OCI-LY7 (cell line): ENCODE data around the gene TOX3. TPM values are rescaled to one million over a fixed set of nuclear protein-coding genes. Genes with fewer than 3 reads are reported as not detected.

Experiments used
- BruUV-seq: library from RNA; stranded (reverse); fragments of 400-500 nt; replicated peaks from 2 replicates; lab custom pipeline; 2021; lab: Mats Ljungman, UMichigan
- CTCF ChIA-PET: fragments of 300-600 bp; sonication (Branson Sonifier 250); formaldehyde crosslinking; loops from one replicate; lab custom pipeline; 2022; ENCODE audit warnings: antibody characterized with exemption; ENCODE audit not compliant: unreplicated experiment; lab: Charles Lee
- POLR2A ChIA-PET: fragments of 300-600 bp; sonication (Branson Sonifier 250); formaldehyde crosslinking; loops from one replicate; lab custom pipeline; 2022; ENCODE audit warnings: antibody characterized with exemption; lab: Charles Lee
- DNase-seq: peaks from one replicate; pipeline ENCODE4 v3.0.0-alpha.2; 2015; ENCODE audit warnings: low spot score
- H2AFZ ChIP-seq: fragments of 200-600 bp; sonication (generic), shearing (Covaris generic); 2 replicates; pipeline ENCODE4 v1.6.1; 2014; ENCODE audit warnings: mild to moderate bottlenecking, antibody characterized with exemption, low read length, moderate library complexity
- H3K27ac ChIP-seq: fragments of 200-600 bp; sonication (generic); 2 replicates; pipeline ENCODE4 v1.5.1; 2014; ENCODE audit warnings: mixed run types, low read depth, mild to moderate bottlenecking, moderate library complexity, low read length, inconsistent platforms; ENCODE audit not compliant: poor library complexity, severe bottlenecking
- H3K36me3 ChIP-seq: fragments of 200-600 bp; sonication (generic); 2 replicates; pipeline ENCODE4 v1.6.1; 2014; ENCODE audit warnings: mild to moderate bottlenecking, antibody characterized with exemption, low read length, moderate library complexity, mixed read lengths; ENCODE audit not compliant: insufficient read depth
- H3K4me1 ChIP-seq: fragments of 200-600 bp; sonication (generic); 2 replicates; pipeline ENCODE4 v1.5.1; 2014; ENCODE audit warnings: mild to moderate bottlenecking, low read length; ENCODE audit not compliant: insufficient read depth, poor library complexity, severe bottlenecking
- H3K4me2 ChIP-seq: fragments of 200-600 bp; sonication (generic); 2 replicates; pipeline ENCODE4 v1.6.1; 2014; ENCODE audit warnings: mild to moderate bottlenecking, low read length
- H3K4me3 ChIP-seq: fragments of 200-600 bp; sonication (generic); 2 replicates; pipeline ENCODE4 v1.5.1; 2014; ENCODE audit warnings: mild to moderate bottlenecking, low read depth, low read length; ENCODE audit not compliant: poor library complexity, severe bottlenecking
- H3K79me2 ChIP-seq: fragments of 200-600 bp; sonication (generic); 2 replicates; pipeline ENCODE4 v1.6.1; 2016; ENCODE audit warnings: low read depth, mild to moderate bottlenecking, low read length, moderate library complexity, mixed read lengths; ENCODE audit not compliant: insufficient read depth
- H3K9me2 ChIP-seq: fragments of 200-600 bp; sonication (generic); 2 replicates; pipeline ENCODE4 v1.6.1; 2016; ENCODE audit warnings: mild to moderate bottlenecking, low read length, mixed read lengths; ENCODE audit not compliant: insufficient read depth
- H3K9me3 ChIP-seq: fragments of 200-600 bp; sonication (generic); 2 replicates; pipeline ENCODE4 v1.6.1; 2014; ENCODE audit warnings: mild to moderate bottlenecking, mixed run types, low read length, mixed read lengths
- H4K20me1 ChIP-seq: fragments of 200-600 bp; sonication (generic); 2 replicates; pipeline ENCODE4 v1.6.1; 2014; ENCODE audit warnings: mild to moderate bottlenecking, antibody characterized with exemption, low read length, moderate library complexity, mixed read lengths; ENCODE audit not compliant: insufficient read depth
- EZH2phosphoT487 ChIP-seq: fragments of 200-600 bp; sonication (generic); IDR thresholded peaks from 2 replicates; pipeline ENCODE4 v1.6.1; 2018; ENCODE audit warnings: low read depth, borderline replicate concordance, mild to moderate bottlenecking, mixed run types, antibody characterized with exemption, low read length, moderate library complexity, mixed read lengths
- intact Hi-C: fragments of 100-400 bp; cut with micrococcal nuclease; formaldehyde crosslinking; loops from one replicate; pipeline ENCODE4 v1.10.0; 2022; ENCODE audit not compliant: unreplicated experiment
- total RNA-seq, 2 experiments: library from RNA; depleted of rRNA in 1 of 2; stranded (reverse); fragments of >200 nt in 1 of 2; shearing (Covaris generic) in 1 of 2; gene quantifications; 2 replicates each; pipeline ENCODE4 v1.2.3, GENCODE V29; 2014 to 2022
- TF ChIP-seq, protein P1 (sequence below): fragments of 200-600 bp; sonication (generic); conservative IDR thresholded peaks from 2 replicates; pipeline ENCODE4 v1.5.1; 2014; ENCODE audit warnings: mild to moderate bottlenecking, antibody characterized with exemption, low read length, moderate library complexity, mixed read lengths

The TOX3 gene
- total RNA-seq, 2 experiments from 2014 or later, result not detected

DNA sequence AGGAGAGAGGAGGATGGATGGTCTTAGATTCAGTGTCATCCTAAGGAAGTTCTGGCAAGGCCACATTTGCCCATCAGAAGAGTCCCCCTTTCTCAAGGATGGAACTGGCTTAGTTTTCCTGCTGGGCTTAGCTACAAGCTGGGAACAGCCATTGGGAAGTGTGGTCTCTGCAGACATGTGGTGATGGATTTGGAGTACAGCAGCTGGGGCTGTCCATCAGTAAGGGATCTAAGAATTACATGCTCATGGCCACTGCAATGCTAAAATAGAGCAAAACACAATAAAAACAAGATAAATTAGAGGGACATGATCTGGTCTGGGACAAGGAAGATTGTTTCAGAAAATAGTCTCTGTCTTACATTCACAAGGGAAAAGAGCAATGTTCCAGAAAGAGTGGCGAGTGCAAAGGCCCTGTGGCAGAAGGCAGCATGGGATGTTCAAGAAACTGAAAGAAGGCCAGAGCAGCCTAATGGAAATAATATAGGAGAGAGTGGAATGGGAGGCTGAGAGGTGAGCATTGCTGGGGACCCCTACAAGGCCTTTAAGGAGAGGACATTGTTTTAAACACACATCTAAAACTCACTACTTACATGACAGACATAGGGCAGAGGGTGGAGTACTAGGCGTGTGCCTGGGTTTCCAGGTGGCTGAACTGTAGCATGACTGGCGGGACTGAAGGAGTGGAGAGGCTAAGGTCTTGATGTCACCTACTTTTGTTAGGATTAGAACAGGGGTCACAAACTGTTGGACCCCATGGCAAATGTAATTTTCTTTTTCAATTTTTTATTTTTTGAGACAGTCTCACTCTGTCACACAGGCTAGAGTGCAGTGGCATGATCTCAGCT is 17.0 kb upstream of the TOX3 start:
- Histone ChIP-seq H3K4me1 (no peaks in the 10 kb centered on the region), H3K27ac (no peak overlapping the region), H3K79me2 (no peaks in the 10 kb centered on the region), H4K20me1 (no peaks in the 10 kb centered on the region), H3K9me3 (no peaks in the 10 kb centered on the region), H3K36me3 (no peaks in the 10 kb centered on the region), H2AFZ (no peak overlapping the region), H3K9me2 (no peaks in the 10 kb centered on the region), H3K4me2 (no peak overlapping the region), H3K4me3 (no peak overlapping the region)
- POLR2A ChIA-PET, result no interaction called here
- intact Hi-C loops, result no loop called here
- TF ChIP-seq EZH2phosphoT487, result no peak
- TF ChIP-seq, protein P1, sequence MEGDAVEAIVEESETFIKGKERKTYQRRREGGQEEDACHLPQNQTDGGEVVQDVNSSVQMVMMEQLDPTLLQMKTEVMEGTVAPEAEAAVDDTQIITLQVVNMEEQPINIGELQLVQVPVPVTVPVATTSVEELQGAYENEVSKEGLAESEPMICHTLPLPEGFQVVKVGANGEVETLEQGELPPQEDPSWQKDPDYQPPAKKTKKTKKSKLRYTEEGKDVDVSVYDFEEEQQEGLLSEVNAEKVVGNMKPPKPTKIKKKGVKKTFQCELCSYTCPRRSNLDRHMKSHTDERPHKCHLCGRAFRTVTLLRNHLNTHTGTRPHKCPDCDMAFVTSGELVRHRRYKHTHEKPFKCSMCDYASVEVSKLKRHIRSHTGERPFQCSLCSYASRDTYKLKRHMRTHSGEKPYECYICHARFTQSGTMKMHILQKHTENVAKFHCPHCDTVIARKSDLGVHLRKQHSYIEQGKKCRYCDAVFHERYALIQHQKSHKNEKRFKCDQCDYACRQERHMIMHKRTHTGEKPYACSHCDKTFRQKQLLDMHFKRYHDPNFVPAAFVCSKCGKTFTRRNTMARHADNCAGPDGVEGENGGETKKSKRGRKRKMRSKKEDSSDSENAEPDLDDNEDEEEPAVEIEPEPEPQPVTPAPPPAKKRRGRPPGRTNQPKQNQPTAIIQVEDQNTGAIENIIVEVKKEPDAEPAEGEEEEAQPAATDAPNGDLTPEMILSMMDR, result no peak
- DNase-seq, result no peak
- CTCF ChIA-PET, result no interaction called here
- no TSS peak for BruUV-seq

DNA sequence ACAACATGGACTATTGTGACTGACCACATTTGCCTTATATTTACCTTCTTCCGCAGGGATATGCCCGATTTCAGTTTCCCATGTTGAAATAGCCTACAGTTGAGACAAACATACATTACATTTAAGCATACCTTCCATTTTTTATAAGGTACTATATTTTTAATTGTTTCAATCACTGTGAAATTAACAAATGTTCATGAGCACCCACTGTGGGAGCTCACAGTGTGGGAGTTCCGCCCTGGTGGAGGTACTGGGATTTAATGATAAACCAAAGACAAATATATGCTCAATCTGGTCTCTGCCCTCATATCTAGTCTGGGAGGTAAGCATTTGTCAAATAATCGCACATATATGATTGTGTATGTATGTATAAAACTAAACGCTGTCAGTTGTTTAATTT is 15.8 kb upstream of the TOX3 start:
- DNase-seq, result no peak
- Histone ChIP-seq H4K20me1 (no peaks in the 10 kb centered on the region), H3K27ac (no peak overlapping the region), H3K4me3 (no peak overlapping the region), H2AFZ (no peak overlapping the region), H3K4me1 (no peaks in the 10 kb centered on the region), H3K79me2 (no peaks in the 10 kb centered on the region), H3K4me2 (no peak overlapping the region), H3K9me3 (no peaks in the 10 kb centered on the region), H3K36me3 (no peaks in the 10 kb centered on the region), H3K9me2 (no peaks in the 10 kb centered on the region)
- BruUV-seq, result no TSS peak
- ChIA-PET CTCF (no interaction called here), POLR2A (no interaction called here)
- intact Hi-C loops, result no loop called here
- no peak for TF ChIP-seq EZH2phosphoT487
- TF ChIP-seq, protein P1, result no peak

DNA sequence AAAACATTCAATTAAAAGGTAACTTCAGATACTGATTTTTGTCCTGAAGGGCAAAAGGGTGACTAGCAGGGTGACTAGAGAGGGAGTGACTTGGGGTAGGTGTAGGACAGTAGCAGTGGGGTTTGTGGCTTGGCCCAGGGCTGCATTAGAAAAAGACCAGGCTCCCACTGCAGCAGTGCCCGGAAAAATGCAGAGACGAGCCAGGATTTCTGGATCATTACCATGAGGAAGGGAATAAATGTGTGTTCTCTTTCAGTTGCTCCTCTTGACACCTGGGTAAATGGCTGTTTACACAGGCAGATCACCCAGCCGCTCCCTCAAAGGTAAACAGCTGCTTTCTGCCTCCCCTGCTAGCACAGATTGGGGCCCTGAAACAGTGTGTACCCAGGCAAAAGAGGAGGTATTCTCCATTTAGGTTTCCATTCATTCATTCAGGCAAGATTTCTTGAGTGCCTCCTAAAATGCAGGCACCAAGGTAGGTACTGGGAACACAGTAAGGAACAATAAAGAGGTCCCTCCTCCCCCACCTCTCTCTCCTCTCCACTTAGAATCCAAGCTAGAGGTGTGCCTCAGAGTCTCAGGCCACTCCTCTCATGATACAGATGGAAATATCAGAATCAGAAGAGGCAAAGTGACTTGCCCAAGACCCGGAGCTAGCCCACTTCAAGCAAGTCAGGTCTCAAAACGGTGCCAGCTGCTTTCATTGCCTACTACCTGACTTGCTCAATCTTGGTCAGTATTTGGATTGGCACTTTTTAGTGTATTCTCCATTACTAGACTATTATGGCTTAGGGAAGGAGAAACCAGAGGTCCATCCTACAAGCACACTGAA is 15.2 kb upstream of the TOX3 start:
- H3K27ac ChIP-seq, result no peak overlapping the region
- BruUV-seq, result no TSS peak
- intact Hi-C loops, result no loop called here
- H3K4me1 ChIP-seq, result no peaks in the 10 kb centered on the region
- H2AFZ ChIP-seq, result no peak overlapping the region
- no peak for DNase-seq
- TF ChIP-seq, protein P1, result no peak
- TF ChIP-seq EZH2phosphoT487, result no peak
- no peaks in the 10 kb centered on the region for H4K20me1 ChIP-seq
- CTCF ChIA-PET, result no interaction called here
- no peaks in the 10 kb centered on the region for H3K9me3 ChIP-seq
- no peaks in the 10 kb centered on the region for H3K9me2 ChIP-seq
- POLR2A ChIA-PET, result no interaction called here
- H3K36me3 ChIP-seq, result no peaks in the 10 kb centered on the region
- no peaks in the 10 kb centered on the region for H3K79me2 ChIP-seq
- H3K4me2 ChIP-seq, result no peak overlapping the region
- H3K4me3 ChIP-seq, result no peak overlapping the region
